ENCODE measurements around the gene ABITRAM.
A peak's percentile ranks its signal among the peaks of the same experiment; 100 is the strongest.

The ABITRAM gene

GRCh38 chr9:108953983-108954574 is 19.9 kb downstream of the ABITRAM start:
- H3K4me3 ChIP-seq (ENCODE audit: low read depth, low read length): no peak overlapping the region
- peak; percentile 77 for DNase-seq (ENCODE audit: low read depth)
- peak; percentile 66 for TF ChIP-seq CTCF (conservative IDR thresholded peaks at IDR 0.05; ENCODE audit: low read depth, low read length)

- peak; percentile 13 for DNase-seq (ENCODE audit: low read depth)
- H3K4me3 ChIP-seq (ENCODE audit: low read depth, low read length): no peak overlapping the region
- no peak for TF ChIP-seq CTCF (conservative IDR thresholded peaks at IDR 0.05; ENCODE audit: low read depth, low read length)
These were observed 21.9 kb downstream of the ABITRAM start for GRCh38 chr9:108956022-108956630.

GRCh38 chr9:108956631-108957026 is 22.4 kb downstream of the ABITRAM start:
- DNase-seq (ENCODE audit: low read depth): no peak
- no peak for TF ChIP-seq CTCF (conservative IDR thresholded peaks at IDR 0.05; ENCODE audit: low read depth, low read length)
- H3K4me3 ChIP-seq (ENCODE audit: low read depth, low read length): no peak overlapping the region

GRCh38 chr9:108960331-108960730 is 26.1 kb downstream of the ABITRAM start:
- DNase-seq (ENCODE audit: low read depth): no peak
- no peak for TF ChIP-seq CTCF (conservative IDR thresholded peaks at IDR 0.05; ENCODE audit: low read depth, low read length)
- no peak overlapping the region for H3K4me3 ChIP-seq (ENCODE audit: low read depth, low read length)

- no peak for DNase-seq (ENCODE audit: low read depth)
These were observed 27.0 kb downstream of the ABITRAM start for GRCh38 chr9:108961151-108961550.

GRCh38 chr9:108963459-108964143 is 29.4 kb downstream of the ABITRAM start:
- TF ChIP-seq CTCF (conservative IDR thresholded peaks at IDR 0.05; ENCODE audit: low read depth, low read length): no peak
- H3K4me3 ChIP-seq (ENCODE audit: low read depth, low read length): no peak overlapping the region
- peak; percentile 52 for DNase-seq (ENCODE audit: low read depth)

More at GRCh38 chr9:108961151-108961550, 27.0 kb downstream of the ABITRAM start:
- no peak overlapping the region for H3K4me3 ChIP-seq (ENCODE audit: low read depth, low read length)
- TF ChIP-seq CTCF (conservative IDR thresholded peaks at IDR 0.05; ENCODE audit: low read depth, low read length): no peak

Data from choroid plexus epithelial cell (primary cell).